Fibroblast of lung (primary cell): ENCODE results near the gene BABAM2. TPM values are rescaled to one million over a fixed set of nuclear protein-coding genes. Genes with fewer than 3 reads are reported as not detected.

ENCODE experiments used
- DNase-seq, 2 donors: peaks; one replicate each; pipeline versions ENCODE4 v3.0.0 to v3.0.0-alpha.2; 2010; ENCODE audit warnings: low read depth in 2 of 2
- H2AFZ ChIP-seq: 2 replicates; pipeline ENCODE4 v1.5.1; 2012; ENCODE audit warnings: low read length, control low read depth, inconsistent platforms
- H3K27ac ChIP-seq: 2 replicates; pipeline ENCODE4 v1.5.1; 2011; ENCODE audit warnings: low read length, control low read depth; ENCODE audit not compliant: insufficient read depth
- H3K27me3 ChIP-seq: 2 replicates; pipeline ENCODE4 v1.5.1; 2011; ENCODE audit warnings: mild to moderate bottlenecking, low read length; ENCODE audit not compliant: control insufficient read depth, insufficient read depth
- H3K36me3 ChIP-seq: 2 replicates; pipeline ENCODE4 v1.5.1; 2011; ENCODE audit warnings: low read length; ENCODE audit not compliant: control insufficient read depth, insufficient read depth
- H3K4me1 ChIP-seq: 2 replicates; pipeline ENCODE4 v1.5.1; 2011; ENCODE audit warnings: low read length; ENCODE audit not compliant: control insufficient read depth, insufficient read depth; ENCODE audit errors: extremely low read depth
- H3K4me2 ChIP-seq: 2 replicates; pipeline ENCODE4 v1.5.1; 2011; ENCODE audit warnings: low read length, control low read depth; ENCODE audit not compliant: insufficient read depth; ENCODE audit errors: extremely low read depth
- H3K4me3 ChIP-seq, 4 experiments: fragments of 200-600 bp in 1 of 4; sonication (generic) in 1 of 4; replicated peaks in 1 of 4; 2 replicates each; pipeline ENCODE4 v1.5.1; 2011 to 2016; ENCODE audit warnings: low read length in 4 of 4, low read depth in 3 of 4, mild to moderate bottlenecking in 3 of 4, control low read depth in 2 of 4, inconsistent platforms in 1 of 4, mixed read lengths in 1 of 4; ENCODE audit not compliant: insufficient read depth in 1 of 4; ENCODE audit errors: control extremely low read depth in 1 of 4
- H3K79me2 ChIP-seq: 2 replicates; pipeline ENCODE4 v1.5.1; 2012; ENCODE audit warnings: mild to moderate bottlenecking, low read length, inconsistent platforms; ENCODE audit not compliant: control insufficient read depth, insufficient read depth
- H3K9ac ChIP-seq: 2 replicates; pipeline ENCODE4 v1.5.1; 2011; ENCODE audit warnings: mild to moderate bottlenecking, low read length, control low read depth; ENCODE audit not compliant: insufficient read depth
- H3K9me3 ChIP-seq: 2 replicates; pipeline ENCODE4 v1.5.1; 2012; ENCODE audit warnings: low read depth, low read length; ENCODE audit not compliant: control insufficient read depth, insufficient read depth
- H4K20me1 ChIP-seq: 2 replicates; pipeline ENCODE4 v1.5.1; 2011; ENCODE audit warnings: low read length; ENCODE audit not compliant: control insufficient read depth, insufficient read depth; ENCODE audit errors: extremely low read depth
- EZH2 ChIP-seq: IDR thresholded peaks from 2 replicates; pipeline ENCODE4 v1.5.1; 2012; ENCODE audit warnings: low read length, control low read depth, mild to moderate bottlenecking; ENCODE audit errors: missing control alignments
- polyA plus RNA-seq, 2 donors: library from polyadenylated mRNA; depleted of rRNA in 1 of 2; stranded (reverse) in 1 of 2; unstranded in 1 of 2; fragments of >200 nt; gene quantifications; 2 replicates each; pipeline ENCODE4 v1.2.1, GENCODE V29; 2011 to 2012; ENCODE audit warnings: missing spikeins in 1 of 2
- total RNA-seq: library from RNA; depleted of rRNA; stranded (reverse); fragments of >200 nt; gene quantifications from 2 replicates; pipeline ENCODE4 v1.2.1, GENCODE V29; 2014
- TF ChIP-seq, protein P1 (sequence below), 2 donors: IDR thresholded peaks in 1 of 2; conservative IDR thresholded peaks in 1 of 2; 1 replicate in 1 of 2; 2 replicates in 1 of 2; pipeline ENCODE4 v1.5.1; 2011 to 2012; ENCODE audit warnings: low read length in 2 of 2, control low read depth in 1 of 2, inconsistent platforms in 1 of 2, low read depth in 1 of 2, mild to moderate bottlenecking in 1 of 2

The BABAM2 gene
- total and polyA plus RNA-seq, 2 donors (not counting 1 experiment from before 2014, with no cell fraction given) = 25.6 to 33.4 TPM

DNA sequence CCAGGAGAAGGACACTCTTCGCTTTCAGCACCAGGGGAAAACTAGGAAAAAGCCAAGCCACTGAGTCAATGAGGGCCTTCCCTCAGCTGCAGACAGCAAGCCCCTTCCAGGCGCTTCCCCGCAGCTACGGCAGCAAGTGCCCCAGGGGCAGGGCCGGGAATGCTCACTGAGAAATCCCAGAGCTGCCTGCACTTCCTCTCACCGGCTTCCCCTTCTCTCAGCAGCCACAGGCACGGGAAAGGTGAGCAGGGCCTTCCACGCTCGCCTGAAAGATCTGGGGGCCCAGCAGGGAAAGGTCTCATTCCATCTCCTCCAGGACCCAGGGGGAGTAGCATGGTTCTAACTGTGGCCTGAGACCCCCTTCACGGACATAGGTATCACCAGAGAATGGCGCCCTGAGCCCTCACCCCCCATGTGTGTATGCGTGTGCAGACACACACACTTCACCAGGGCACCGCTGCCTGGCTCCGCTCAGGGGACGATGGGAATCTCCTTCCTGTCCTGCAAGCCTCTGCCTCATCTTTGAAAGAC is 472.5 kb downstream of the BABAM2 start:
- H3K79me2 ChIP-seq = no peaks in the 10 kb centered on the region
- no peak for DNase-seq
- no peaks in the 10 kb centered on the region for H3K4me1 ChIP-seq
- no peak overlapping the region for H3K4me3 ChIP-seq
- no peaks in the 10 kb centered on the region for H3K36me3 ChIP-seq
- no peak overlapping the region for H3K4me2 ChIP-seq
- H3K9ac ChIP-seq = no peak overlapping the region
- no peaks in the 10 kb centered on the region for H3K9me3 ChIP-seq
- H4K20me1 ChIP-seq = no peaks in the 10 kb centered on the region
- no peaks in the 10 kb centered on the region for H3K27me3 ChIP-seq
- no peak for TF ChIP-seq EZH2
- TF ChIP-seq, protein P1, sequence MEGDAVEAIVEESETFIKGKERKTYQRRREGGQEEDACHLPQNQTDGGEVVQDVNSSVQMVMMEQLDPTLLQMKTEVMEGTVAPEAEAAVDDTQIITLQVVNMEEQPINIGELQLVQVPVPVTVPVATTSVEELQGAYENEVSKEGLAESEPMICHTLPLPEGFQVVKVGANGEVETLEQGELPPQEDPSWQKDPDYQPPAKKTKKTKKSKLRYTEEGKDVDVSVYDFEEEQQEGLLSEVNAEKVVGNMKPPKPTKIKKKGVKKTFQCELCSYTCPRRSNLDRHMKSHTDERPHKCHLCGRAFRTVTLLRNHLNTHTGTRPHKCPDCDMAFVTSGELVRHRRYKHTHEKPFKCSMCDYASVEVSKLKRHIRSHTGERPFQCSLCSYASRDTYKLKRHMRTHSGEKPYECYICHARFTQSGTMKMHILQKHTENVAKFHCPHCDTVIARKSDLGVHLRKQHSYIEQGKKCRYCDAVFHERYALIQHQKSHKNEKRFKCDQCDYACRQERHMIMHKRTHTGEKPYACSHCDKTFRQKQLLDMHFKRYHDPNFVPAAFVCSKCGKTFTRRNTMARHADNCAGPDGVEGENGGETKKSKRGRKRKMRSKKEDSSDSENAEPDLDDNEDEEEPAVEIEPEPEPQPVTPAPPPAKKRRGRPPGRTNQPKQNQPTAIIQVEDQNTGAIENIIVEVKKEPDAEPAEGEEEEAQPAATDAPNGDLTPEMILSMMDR (conservative IDR thresholded peaks at IDR 0.05 in 1 of 2, IDR thresholded peaks at IDR 0.05 in 1 of 2; ENCODE audit: low read depth in 1 of 2, low read length in 2 of 2) = no peak
- no peak overlapping the region for H3K27ac ChIP-seq
- no peak overlapping the region for H2AFZ ChIP-seq

GRCh38 chr2:28363686-28364280 is 473.3 kb downstream of the BABAM2 start:
- H3K4me1 ChIP-seq = no peaks in the 10 kb centered on the region
- no peak for DNase-seq
- no peak overlapping the region for H3K27ac ChIP-seq
- no peak overlapping the region for H3K4me3 ChIP-seq
- H4K20me1 ChIP-seq = no peaks in the 10 kb centered on the region
- no peak overlapping the region for H3K4me2 ChIP-seq
- no peaks in the 10 kb centered on the region for H3K27me3 ChIP-seq
- H3K9me3 ChIP-seq = no peaks in the 10 kb centered on the region
- H3K36me3 ChIP-seq = no peaks in the 10 kb centered on the region
- TF ChIP-seq EZH2 = no peak
- TF ChIP-seq, protein P1 (conservative IDR thresholded peaks at IDR 0.05 in 1 of 2, IDR thresholded peaks at IDR 0.05 in 1 of 2; ENCODE audit: low read depth in 1 of 2, low read length in 2 of 2) = no peak
- no peaks in the 10 kb centered on the region for H3K79me2 ChIP-seq
- H2AFZ ChIP-seq = no peak overlapping the region
- no peak overlapping the region for H3K9ac ChIP-seq

GRCh38 chr2:28364610-28365009 is 474.1 kb downstream of the BABAM2 start:
- no peak overlapping the region for H3K4me3 ChIP-seq
- TF ChIP-seq EZH2 = no peak
- TF ChIP-seq, protein P1 (conservative IDR thresholded peaks at IDR 0.05 in 1 of 2, IDR thresholded peaks at IDR 0.05 in 1 of 2; ENCODE audit: low read depth in 1 of 2, low read length in 2 of 2) = no peak
- no peaks in the 10 kb centered on the region for H3K4me1 ChIP-seq
- H3K9ac ChIP-seq = no peak overlapping the region
- peak in 1 of 2 donors; percentile 37 for DNase-seq
- no peaks in the 10 kb centered on the region for H3K36me3 ChIP-seq
- no peak overlapping the region for H3K4me2 ChIP-seq
- no peaks in the 10 kb centered on the region for H3K79me2 ChIP-seq
- H3K27ac ChIP-seq = no peak overlapping the region
- H3K9me3 ChIP-seq = no peaks in the 10 kb centered on the region
- H3K27me3 ChIP-seq = no peaks in the 10 kb centered on the region
- no peak overlapping the region for H2AFZ ChIP-seq
- no peaks in the 10 kb centered on the region for H4K20me1 ChIP-seq
